AG09309 (cell line): ENCODE data around the gene STAMBP.

Experiments
- DNase-seq: peaks from one replicate; pipeline ENCODE4 v3.0.0-alpha.2; 2010; ENCODE audit warnings: low read depth
- H3K4me3 ChIP-seq: 2 replicates; pipeline ENCODE4 v1.5.1; 2011; ENCODE audit warnings: mild to moderate bottlenecking, low read depth, low read length, moderate library complexity; ENCODE audit not compliant: control insufficient read depth
- CTCF ChIP-seq: IDR thresholded peaks from 2 replicates; pipeline ENCODE4 v1.5.1; 2011; ENCODE audit warnings: mild to moderate bottlenecking, low read depth, low read length, inconsistent platforms; ENCODE audit not compliant: insufficient read depth, control insufficient read depth; ENCODE audit errors: missing control alignments

STAMBP gene

GRCh38 chr2:73895473-73895872 lies 66.7 kb downstream of the STAMBP start:
- TF ChIP-seq CTCF = no peak
- no peak for DNase-seq
- no peak overlapping the region for H3K4me3 ChIP-seq

- DNase-seq = peak; percentile 92
- no peak for TF ChIP-seq CTCF
- H3K4me3 ChIP-seq = no peak overlapping the region
Observed at GRCh38 chr2:73896362-73897239, 67.8 kb downstream of the STAMBP start.

GRCh38 chr2:73897240-73897583 lies 68.5 kb downstream of the STAMBP start:
- no peak overlapping the region for H3K4me3 ChIP-seq
- no peak for TF ChIP-seq CTCF
- DNase-seq = no peak

GRCh38 chr2:73897934-73898333 lies 69.2 kb downstream of the STAMBP start:
- no peak for TF ChIP-seq CTCF
- no peak for DNase-seq
- H3K4me3 ChIP-seq = no peak overlapping the region

- no peak for TF ChIP-seq CTCF
- no peak overlapping the region for H3K4me3 ChIP-seq
- DNase-seq = no peak
Observed at GRCh38 chr2:73899801-73900336, 71.1 kb downstream of the STAMBP start.

- no peak for TF ChIP-seq CTCF
- no peak for DNase-seq
- H3K4me3 ChIP-seq = no peak overlapping the region
Observed at GRCh38 chr2:73901143-73901542, 72.4 kb downstream of the STAMBP start.

GRCh38 chr2:73902284-73902683 lies 73.5 kb downstream of the STAMBP start:
- TF ChIP-seq CTCF = no peak
- no peak for DNase-seq
- H3K4me3 ChIP-seq = no peak overlapping the region
